HepG2 (cell line): Measurements from ENCODE around the gene CCDC73. TPM values are rescaled to one million over a fixed set of nuclear protein-coding genes. Genes with fewer than 3 reads are reported as not detected.

ENCODE experiments used
- ATAC-seq: fragments of 200-7000 bp; cut with Tn5 transposase; 3 replicates; pipeline ENCODE4 v1.9.1; 2020; ENCODE audit warnings: mild to moderate bottlenecking, moderate library complexity
- BruUV-seq: library from RNA; stranded (reverse); fragments of 400-500 nt; replicated peaks from 2 replicates; lab custom pipeline; 2021; lab: Mats Ljungman, UMichigan
- CTCF ChIA-PET: fragments of 300-600 bp; formaldehyde crosslinking; extraction: SDS; loops from one replicate; lab custom pipeline; 2021; ENCODE audit warnings: low total read pairs, inconsistent platforms, low intra/inter-chr PET ratio; lab: Yijun Ruan, JAX
- POLR2A ChIA-PET: fragments of 350-600 bp; sonication (Branson Sonifier 250); formaldehyde crosslinking; loops from one replicate; lab custom pipeline; 2020; ENCODE audit warnings: antibody characterized with exemption, inconsistent platforms; lab: Yijun Ruan, JAX
- DNase-seq: peaks from one replicate; pipeline ENCODE4 v3.0.0-alpha.2; 2015; ENCODE audit warnings: low spot score
- FAIRE-seq: peaks from 3 replicates; lab custom pipeline; 2011; peaks lifted over from hg19 to GRCh38; lab: Jason Lieb, UNC
- H2AFZ ChIP-seq: one replicate; pipeline ENCODE4 v1.6.1; 2011; ENCODE audit warnings: low read length, inconsistent platforms
- H3K27ac ChIP-seq: fragments of 300-600 bp; 3 replicates; pipeline ENCODE4 v1.8.0; 2011; ENCODE audit warnings: mixed run types, mild to moderate bottlenecking, mixed read lengths, low read length, inconsistent platforms; ENCODE audit not compliant: insufficient read depth; ENCODE audit errors: extremely low read length
- H3K27me3 ChIP-seq, 2 experiments: fragments of 200-600 bp in 1 of 2; 2 replicates in 1 of 2; 3 replicates in 1 of 2; pipeline versions ENCODE4 v1.6.0 to v1.8.0; 2011; ENCODE audit warnings: low read length in 2 of 2, mild to moderate bottlenecking in 2 of 2, moderate library complexity in 2 of 2, inconsistent platforms in 1 of 2; ENCODE audit not compliant: insufficient read depth in 2 of 2, control insufficient read depth in 1 of 2
- H3K36me3 ChIP-seq, 2 experiments: fragments of 200-600 bp in 1 of 2; replicated peaks in 1 of 2; 2 replicates in 1 of 2; 3 replicates in 1 of 2; pipeline versions ENCODE4 v1.5.1 to v1.8.0; 2011; ENCODE audit warnings: low read length in 2 of 2, inconsistent platforms in 1 of 2; ENCODE audit not compliant: insufficient read depth in 2 of 2, control insufficient read depth in 1 of 2
- H3K4me1 ChIP-seq: 2 replicates; pipeline ENCODE4 v1.5.1; 2012; ENCODE audit warnings: low read length, inconsistent platforms; ENCODE audit not compliant: insufficient read depth
- H3K4me2 ChIP-seq: 2 replicates; pipeline ENCODE4 v1.6.0; 2011; ENCODE audit warnings: low read depth, low read length, inconsistent platforms
- H3K4me3 ChIP-seq, 3 experiments: fragments of 200-600 bp in 1 of 3; sonication (generic), shearing (Covaris generic) in 1 of 3; replicated peaks in 1 of 3; 2 replicates each; pipeline ENCODE4 v1.5.1; 2011 to 2016; ENCODE audit warnings: low read length in 3 of 3, inconsistent platforms in 2 of 3, low read depth in 2 of 3, mild to moderate bottlenecking in 2 of 3, control low read depth in 1 of 3, mixed read lengths in 1 of 3; ENCODE audit not compliant: insufficient read depth in 1 of 3
- H3K79me2 ChIP-seq: one replicate; pipeline ENCODE4 v1.6.1; 2011; ENCODE audit warnings: low read length, inconsistent platforms; ENCODE audit not compliant: insufficient read depth
- H3K9ac ChIP-seq: 2 replicates; pipeline ENCODE4 v1.6.0; 2011; ENCODE audit warnings: mild to moderate bottlenecking, low read depth, low read length, inconsistent platforms; ENCODE audit not compliant: insufficient read depth
- H3K9me3 ChIP-seq: 2 replicates; pipeline ENCODE4 v1.5.1; 2012; ENCODE audit warnings: mild to moderate bottlenecking, low read length
- H4K20me1 ChIP-seq: 2 replicates; pipeline ENCODE4 v1.6.0; 2011; ENCODE audit warnings: inconsistent platforms, mild to moderate bottlenecking, low read length, moderate library complexity; ENCODE audit not compliant: insufficient read depth
- BATF2 ChIP-seq: sonication (generic); formaldehyde crosslinking; IDR thresholded peaks from 2 replicates; pipeline ENCODE4 v1.8.0; 2022; ENCODE audit warnings: mild to moderate bottlenecking, missing genetic modification reagents, moderate library complexity
- MAZ ChIP-seq, 2 experiments: sonication (generic) in 1 of 2; formaldehyde crosslinking in 1 of 2; IDR thresholded peaks; 2 replicates each; pipeline versions ENCODE4 v1.5.0 to v1.6.1; 2012 to 2020; ENCODE audit warnings: low read depth in 2 of 2, mild to moderate bottlenecking in 2 of 2, borderline replicate concordance in 1 of 2, improper control_type of control experiment in 1 of 2, low read length in 1 of 2, missing genetic modification reagents in 1 of 2, moderate library complexity in 1 of 2
- SKIL ChIP-seq: sonication (generic); formaldehyde crosslinking; IDR thresholded peaks from 2 replicates; pipeline ENCODE4 v1.8.0; 2022; ENCODE audit warnings: missing genetic modification reagents, mild to moderate bottlenecking, moderate library complexity, borderline replicate concordance
- U2AF2 ChIP-seq: fragments of 200-400 bp; formaldehyde crosslinking; IDR thresholded peaks from 2 replicates; pipeline ENCODE4 v1.6.1; 2017; ENCODE audit warnings: low read depth, mild to moderate bottlenecking, low read length
- XBP1 ChIP-seq: sonication (generic); formaldehyde crosslinking; IDR thresholded peaks from 2 replicates; pipeline ENCODE4 v1.5.0; 2020; ENCODE audit warnings: missing genetic modification reagents
- ZNF451 ChIP-seq: sonication (generic); formaldehyde crosslinking; IDR thresholded peaks from 2 replicates; pipeline ENCODE4 v1.5.0; 2020; ENCODE audit warnings: mild to moderate bottlenecking, missing genetic modification reagents
- ZNF644 ChIP-seq: IDR thresholded peaks from 2 replicates; pipeline ENCODE4 v1.6.1; 2016; ENCODE audit warnings: low read depth
- ZNF792 ChIP-seq: IDR thresholded peaks from 2 replicates; pipeline ENCODE4 v1.6.1; 2016
- ZSCAN20 ChIP-seq: sonication (generic); formaldehyde crosslinking; IDR thresholded peaks from 2 replicates; pipeline ENCODE4 v1.4.0; 2020; ENCODE audit warnings: missing genetic modification reagents, mild to moderate bottlenecking, borderline replicate concordance
- ZUFSP ChIP-seq: sonication (generic); formaldehyde crosslinking; IDR thresholded peaks from 2 replicates; pipeline ENCODE4 v1.9.0; 2021; ENCODE audit warnings: missing genetic modification reagents, mild to moderate bottlenecking, borderline replicate concordance
- WGBS: methylation state at CpG from one replicate; pipeline ENCODE4 v1.1.6; 2017; ENCODE audit warnings: low lambda C conversion rate; 5-methylcytosine and 5-hydroxymethylcytosine counted together
- in situ Hi-C: cut with HindIII; loops from 2 replicates; pipeline ENCODE4 v1.10.0; 2017; ENCODE audit warnings: low pct_unique_long_range_greater_than_20kb; ENCODE audit not compliant: extremely low pct_ligation_motif_present
- intact Hi-C: fragments of 100-400 bp; cut with micrococcal nuclease; formaldehyde crosslinking; loops from one replicate; pipeline ENCODE4 v1.10.0; 2022; ENCODE audit not compliant: unreplicated experiment
- polyA plus RNA-seq, 8 experiments: library from polyadenylated mRNA; depleted of rRNA in 3 of 8; stranded (reverse) in 7 of 8; unstranded in 1 of 8; fragments of >200 nt; fragmentation: Illumina TruSeq in 4 of 8; extraction: Trizol in 4 of 8; gene quantifications; 2 replicates each; pipeline versions ENCODE4 v1.2.1 to v1.2.3, GENCODE V29; 2011 to 2016; ENCODE audit warnings: low read depth in 4 of 8, missing spikeins in 1 of 8, mixed read lengths in 1 of 8; ENCODE audit not compliant: insufficient read depth in 1 of 8
- total RNA-seq, 5 experiments: library from RNA; depleted of rRNA; stranded (reverse); fragments of >200 nt; fragmentation: Illumina TruSeq; extraction: Trizol; gene quantifications; 2 replicates each; pipeline ENCODE4 v1.2.3, GENCODE V29; 2016; ENCODE audit warnings: low read depth in 1 of 5

The CCDC73 gene
- total and polyA plus RNA-seq, 2 of the 13 experiments (the other 11 are each of a cell fraction or from before 2014, with no cell fraction given): 0.01 to 0.11 TPM

GRCh38 chr11:32821917-32822560, 27.6 kb upstream of the CCDC73 start:
- no peaks in the 10 kb centered on the region for H3K36me3 ChIP-seq
- in situ Hi-C loops: no loop called here
- intact Hi-C loops: no loop called here
- H3K27me3 ChIP-seq: 0 out of 5 replicates have a peak, but pooled peaks cover 0 to 2% of the 10 kb centered on the region in 2 experiments
- no peak overlapping the region for H3K4me3 ChIP-seq
- H3K4me1 ChIP-seq: no peaks in the 10 kb centered on the region
- ATAC-seq (no peak), DNase-seq (no peak), FAIRE-seq (no peak)
- WGBS: 9% methylated on average over 5 of the region's 5 CpGs
- no TSS peak for BruUV-seq
- no peak overlapping the region for H3K27ac ChIP-seq
- no peak overlapping the region for H3K4me2 ChIP-seq
- TF ChIP-seq ZNF792 (CRISPR knock-in tag): no peak
- TF ChIP-seq ZSCAN20 (CRISPR knock-in tag): no peak
- no peak for TF ChIP-seq ZNF644 (CRISPR knock-in tag)
- TF ChIP-seq ZUFSP: no peak
- no peak for TF ChIP-seq BATF2 (CRISPR knock-in tag)
- no peak for TF ChIP-seq XBP1 (CRISPR knock-in tag)
- TF ChIP-seq MAZ (IDR thresholded peaks at IDR 0.05; ENCODE audit: borderline replicate concordance, low read depth, low read length): no peak
- no peak for TF ChIP-seq MAZ (CRISPR knock-in tag; IDR thresholded peaks at IDR 0.05; ENCODE audit: low read depth)
- no peak for TF ChIP-seq SKIL
- TF ChIP-seq U2AF2: no peak
- no peak for TF ChIP-seq ZNF451
- no peak overlapping the region for H3K9ac ChIP-seq
- ChIA-PET CTCF (no interaction called here), POLR2A (no interaction called here)
- H3K79me2 ChIP-seq: no peaks in the 10 kb centered on the region
- H3K9me3 ChIP-seq: no peaks in the 10 kb centered on the region
- no peak overlapping the region for H2AFZ ChIP-seq
- no peaks in the 10 kb centered on the region for H4K20me1 ChIP-seq
